Suprapubic skin (tissue), 4 donors: ENCODE data around the gene ALOXE3. TPM values are rescaled to one million over a fixed set of nuclear protein-coding genes. Genes with fewer than 3 reads are reported as not detected.

Source experiments
- DNase-seq, 2 donors: peaks; one replicate each; pipeline ENCODE4 v3.0.0-alpha.2; 2019; ENCODE audit warnings: low spot score in 2 of 2
- H3K27ac ChIP-seq: fragments of 200-600 bp; sonication (generic); one replicate; pipeline ENCODE4 v1.5.1; 2019
- H3K27me3 ChIP-seq: fragments of 200-600 bp; sonication (generic); one replicate; pipeline ENCODE4 v1.5.1; 2019
- H3K36me3 ChIP-seq: fragments of 200-600 bp; sonication (generic); one replicate; pipeline ENCODE4 v1.5.1; 2019
- H3K4me1 ChIP-seq: fragments of 200-600 bp; sonication (generic); one replicate; pipeline ENCODE4 v1.5.1; 2019
- H3K4me3 ChIP-seq: fragments of 200-600 bp; sonication (generic); one replicate; pipeline ENCODE4 v1.5.1; 2019; ENCODE audit warnings: mild to moderate bottlenecking
- H3K9me3 ChIP-seq: fragments of 200-600 bp; sonication (generic); one replicate; pipeline ENCODE4 v1.5.1; 2019
- CTCF ChIP-seq, 2 donors: fragments of 200-600 bp in 1 of 2; fragments of 450-650 bp in 1 of 2; sonication (generic) in 1 of 2; IDR thresholded peaks; one replicate each; pipeline ENCODE4 v1.5.1; 2016 to 2019; ENCODE audit warnings: antibody characterized with exemption in 2 of 2, mild to moderate bottlenecking in 1 of 2, moderate library complexity in 1 of 2
- EP300 ChIP-seq: sonication (generic); formaldehyde crosslinking; IDR thresholded peaks from one replicate; pipeline ENCODE4 v1.6.1; 2017; ENCODE audit warnings: antibody characterized with exemption
- POLR2A ChIP-seq, 2 donors: fragments of 450-650 bp; IDR thresholded peaks; one replicate each; pipeline ENCODE4 v1.6.1; 2017; ENCODE audit warnings: antibody characterized with exemption in 2 of 2, mild to moderate bottlenecking in 2 of 2, moderate library complexity in 2 of 2
- POLR2AphosphoS5 ChIP-seq, 3 donors: sonication (generic); formaldehyde crosslinking; IDR thresholded peaks; one replicate each; pipeline ENCODE4 v1.6.1; 2017; ENCODE audit warnings: antibody characterized with exemption in 3 of 3
- whole genome bisulfite sequencing: methylation state at CpG from one replicate; pipeline ENCODE4 v1.1.5; 2018; 5-methylcytosine and 5-hydroxymethylcytosine counted together
- total RNA-seq, 4 donors: library from RNA; depleted of rRNA; stranded (reverse); fragments of >200 nt; gene quantifications; one replicate each; pipeline ENCODE4 v1.1.0, GENCODE V29; 2016

Gene ALOXE3
- total RNA-seq, 4 donors from 2014 or later = 44.5 to 95.3 (median 69.9) TPM

GRCh38 chr17:8071496-8071895 lies 46.8 kb downstream of the ALOXE3 start:
- Histone ChIP-seq H3K36me3 (no peaks in the 10 kb centered on the region), H3K9me3 (no peaks in the 10 kb centered on the region), H3K27ac (no peak overlapping the region), H3K27me3 (peaks cover 55% of the 10 kb centered on the region), H3K4me1 (peaks cover 24% of the 10 kb centered on the region), H3K4me3 (no peak overlapping the region)
- 94% methylated on average over 9 of the region's 12 CpGs for WGBS
- TF ChIP-seq EP300 (no peak), CTCF (IDR thresholded peaks at IDR 0.05) (no peak), POLR2AphosphoS5 (IDR thresholded peaks at IDR 0.05) (no peak), POLR2A (IDR thresholded peaks at IDR 0.05) (no peak)
- DNase-seq = no peak

- H3K4me3 ChIP-seq = no peak overlapping the region
- TF ChIP-seq POLR2AphosphoS5 (IDR thresholded peaks at IDR 0.05) (no peak), POLR2A (IDR thresholded peaks at IDR 0.05) (no peak), CTCF (IDR thresholded peaks at IDR 0.05) (no peak), EP300 (no peak)
- H3K27me3 ChIP-seq = peaks cover 41% of the 10 kb centered on the region
- 84% methylated on average over 3 of the region's 3 CpGs for whole genome bisulfite sequencing
- no peak overlapping the region for H3K27ac ChIP-seq
- peaks cover 24% of the 10 kb centered on the region for H3K4me1 ChIP-seq
- DNase-seq = no peak
- H3K9me3 ChIP-seq = no peaks in the 10 kb centered on the region
- H3K36me3 ChIP-seq = no peaks in the 10 kb centered on the region
These were observed 48.8 kb downstream of the ALOXE3 start for GRCh38 chr17:8069587-8069860.

GRCh38 chr17:8068736-8069586 lies 49.4 kb downstream of the ALOXE3 start:
- Histone ChIP-seq H3K4me1 (peaks cover 22% of the 10 kb centered on the region), H3K9me3 (no peaks in the 10 kb centered on the region), H3K27me3 (peaks cover 41% of the 10 kb centered on the region), H3K27ac (no peak overlapping the region), H3K36me3 (no peaks in the 10 kb centered on the region), H3K4me3 (no peak overlapping the region)
- no peak for TF ChIP-seq EP300
- TF ChIP-seq POLR2AphosphoS5 (IDR thresholded peaks at IDR 0.05) = no peak
- TF ChIP-seq CTCF (IDR thresholded peaks at IDR 0.05) = no peak
- no peak for TF ChIP-seq POLR2A (IDR thresholded peaks at IDR 0.05)
- 82% methylated on average over 9 of the region's 9 CpGs for WGBS
- DNase-seq = no peak

GRCh38 chr17:8067806-8068205 lies 50.5 kb downstream of the ALOXE3 start:
- no peak for TF ChIP-seq POLR2AphosphoS5 (IDR thresholded peaks at IDR 0.05)
- H3K36me3 ChIP-seq = no peaks in the 10 kb centered on the region
- no peak overlapping the region for H3K4me3 ChIP-seq
- H3K27me3 ChIP-seq = peaks cover 41% of the 10 kb centered on the region
- no peak overlapping the region for H3K27ac ChIP-seq
- no peaks in the 10 kb centered on the region for H3K9me3 ChIP-seq
- peaks cover 21% of the 10 kb centered on the region for H3K4me1 ChIP-seq
- no peak for DNase-seq
- 64% methylated on average over 4 of the region's 4 CpGs for WGBS

GRCh38 chr17:8066841-8067775 lies 51.2 kb downstream of the ALOXE3 start:
- no peaks in the 10 kb centered on the region for H3K9me3 ChIP-seq
- TF ChIP-seq EP300 (no peak), CTCF (IDR thresholded peaks at IDR 0.05) (no peak), POLR2A (IDR thresholded peaks at IDR 0.05) (no peak), POLR2AphosphoS5 (IDR thresholded peaks at IDR 0.05) (no peak)
- H3K27me3 ChIP-seq = peaks cover 41% of the 10 kb centered on the region
- 68% methylated on average over 12 of the region's 15 CpGs for WGBS
- H3K4me3 ChIP-seq = no peak overlapping the region
- H3K4me1 ChIP-seq = peaks cover 17% of the 10 kb centered on the region
- H3K36me3 ChIP-seq = no peaks in the 10 kb centered on the region
- no peak for DNase-seq
- H3K27ac ChIP-seq = no peak overlapping the region
